Activated CD4-positive, alpha-beta T cell treated with anti-CD3 and anti-CD28 coated beads, Interleukin-2, amount 10 ng/mL, durations not matched to agents 7 days and 5 days (primary cell): ENCODE measurements around the gene PARD3B. TPM values are rescaled to one million over a fixed set of nuclear protein-coding genes. Genes with fewer than 3 reads are reported as not detected.

Experiments
- CTCF ChIA-PET: fragments of 350-600 bp; sonication (Branson Sonifier 250); formaldehyde crosslinking; loops from one replicate; lab custom pipeline; 2021; ENCODE audit warnings: antibody characterized with exemption; lab: Charles Lee
- POLR2A ChIA-PET: fragments of 350-600 bp; sonication (Branson Sonifier 250); formaldehyde crosslinking; loops from one replicate; lab custom pipeline; 2021; ENCODE audit warnings: antibody characterized with exemption; lab: Charles Lee
- DNase-seq: peaks from one replicate; pipeline ENCODE4 v3.0.0-alpha.2; 2020
- H3K27ac Mint-ChIP-seq: one replicate; pipeline ENCODE4 v1.8.0; 2021; ENCODE audit warnings: mild to moderate bottlenecking, moderate library complexity, mixed read lengths
- H3K27me3 Mint-ChIP-seq: one replicate; pipeline ENCODE4 v1.8.0; 2021; ENCODE audit warnings: mixed read lengths
- H3K36me3 Mint-ChIP-seq: one replicate; pipeline ENCODE4 v1.8.0; 2021; ENCODE audit warnings: low read depth, mixed read lengths
- H3K4me1 Mint-ChIP-seq: one replicate; pipeline ENCODE4 v1.8.0; 2021; ENCODE audit warnings: mixed read lengths
- H3K4me3 Mint-ChIP-seq: one replicate; pipeline ENCODE4 v1.8.0; 2021; ENCODE audit warnings: mild to moderate bottlenecking, moderate library complexity, mixed read lengths
- H3K9me3 Mint-ChIP-seq: one replicate; pipeline ENCODE4 v1.8.0; 2021; ENCODE audit warnings: mixed read lengths
- total RNA-seq, 2 experiments: library from RNA; stranded (reverse); gene quantifications; one replicate each; pipeline ENCODE4 v1.2.3, GENCODE V29; 2021

Gene PARD3B
- total RNA-seq, 2 experiments from 2014 or later = 0.50 to 0.77 TPM

GRCh38 chr2:205657579-205657978, 1112.3 kb downstream of the PARD3B start:
- CTCF ChIA-PET = interaction anchor here (2.5 kb wide), 1 partner anchor 13 kb away, joined by 5 read pairs; no protein-coding TSS in a partner anchor
- Mint-ChIP-seq H3K27ac (no peak overlapping the region), H3K9me3 (no peaks in the 10 kb centered on the region), H3K36me3 (no peaks in the 10 kb centered on the region), H3K27me3 (peaks cover 3% of the 10 kb centered on the region), H3K4me3 (no peak overlapping the region), H3K4me1 (peaks cover 22% of the 10 kb centered on the region)
- POLR2A ChIA-PET = no interaction called here
- no peak for DNase-seq

DNA sequence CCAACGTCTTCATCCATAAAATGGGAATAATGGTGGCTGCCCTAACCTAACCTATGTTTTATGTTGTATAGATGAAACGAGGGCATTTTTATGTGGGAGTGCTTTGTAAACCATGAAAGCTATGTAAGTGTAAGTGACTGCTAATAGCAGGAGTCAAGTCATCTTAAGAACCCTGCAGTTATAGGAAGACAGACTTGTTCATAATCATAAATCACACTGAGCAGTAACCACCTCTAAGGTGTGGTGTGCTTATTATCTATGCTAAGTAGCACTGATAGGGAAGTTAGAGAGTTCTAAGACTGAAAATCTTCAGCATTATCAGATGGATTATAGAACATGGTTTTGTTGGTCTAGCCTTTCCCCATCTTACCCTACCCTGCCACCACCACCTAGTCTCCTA, 1112.8 kb downstream of the PARD3B start:
- H3K27ac Mint-ChIP-seq = no peak overlapping the region
- H3K4me1 Mint-ChIP-seq = peaks cover 22% of the 10 kb centered on the region
- H3K9me3 Mint-ChIP-seq = no peaks in the 10 kb centered on the region
- peaks cover 3% of the 10 kb centered on the region for H3K27me3 Mint-ChIP-seq
- POLR2A ChIA-PET = no interaction called here
- CTCF ChIA-PET = interaction anchor here (2.5 kb wide), 1 partner anchor 13 kb away, joined by 5 read pairs; no protein-coding TSS in a partner anchor
- no peak for DNase-seq
- no peaks in the 10 kb centered on the region for H3K36me3 Mint-ChIP-seq
- H3K4me3 Mint-ChIP-seq = no peak overlapping the region

DNA sequence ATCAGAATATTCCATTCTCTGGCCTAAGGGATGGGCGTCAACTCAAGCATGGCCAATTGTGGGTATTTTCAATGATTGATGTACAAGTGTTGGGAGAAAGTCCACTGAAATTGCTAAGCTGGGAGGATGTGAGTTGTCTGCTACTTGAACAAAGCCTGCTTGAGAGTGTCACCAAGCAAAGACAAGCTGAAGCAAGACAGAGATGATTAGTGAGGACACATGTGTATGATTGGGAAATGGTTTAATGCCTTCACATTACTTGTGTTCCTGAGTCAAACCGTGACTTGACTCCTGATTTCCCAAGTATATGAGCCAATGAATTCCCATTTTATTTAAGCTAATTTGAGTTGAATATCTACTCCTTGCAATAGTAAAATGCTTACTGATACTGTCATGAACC, 1113.3 kb downstream of the PARD3B start:
- Mint-ChIP-seq H3K27ac (no peak overlapping the region), H3K4me3 (no peak overlapping the region), H3K4me1 (peaks cover 24% of the 10 kb centered on the region), H3K36me3 (no peaks in the 10 kb centered on the region), H3K27me3 (peaks cover 3% of the 10 kb centered on the region), H3K9me3 (no peaks in the 10 kb centered on the region)
- DNase-seq = no peak
- CTCF ChIA-PET = interaction anchor here (2.5 kb wide), 1 partner anchor 14 kb away, joined by 5 read pairs; no protein-coding TSS in a partner anchor
- POLR2A ChIA-PET = no interaction called here

DNA sequence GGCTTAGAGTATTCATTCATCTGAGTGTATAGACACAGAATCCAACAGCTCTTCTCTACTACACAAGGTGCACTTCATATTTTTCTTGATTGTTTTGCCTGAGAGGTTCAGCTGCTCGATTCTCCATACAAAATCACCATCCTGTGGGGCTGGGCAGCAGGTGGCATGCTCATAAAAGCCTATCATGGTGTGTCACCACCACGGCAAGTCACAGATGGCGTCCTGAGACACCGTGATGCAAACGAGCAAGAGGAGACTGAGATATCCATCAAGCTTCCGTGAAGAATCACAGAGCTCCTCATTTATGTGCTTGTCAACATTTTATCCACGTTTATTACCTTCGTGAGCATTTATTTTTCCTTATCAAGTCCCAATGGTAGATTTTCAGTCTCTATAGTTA, 1114.6 kb downstream of the PARD3B start:
- H3K9me3 Mint-ChIP-seq = no peaks in the 10 kb centered on the region
- no peak overlapping the region for H3K4me3 Mint-ChIP-seq
- peaks cover 31% of the 10 kb centered on the region for H3K4me1 Mint-ChIP-seq
- peaks cover 3% of the 10 kb centered on the region for H3K27me3 Mint-ChIP-seq
- no peaks in the 10 kb centered on the region for H3K36me3 Mint-ChIP-seq
- DNase-seq = no peak
- H3K27ac Mint-ChIP-seq = no peak overlapping the region
- ChIA-PET POLR2A (no interaction called here), CTCF (interaction anchor here (1.6 to 2.5 kb wide), 3 partner anchors 8 to 15 kb away, joined by 3 to 9 read pairs (median 5); no protein-coding TSS in a partner anchor)

GRCh38 chr2:205660521-205661124, 1115.3 kb downstream of the PARD3B start:
- Mint-ChIP-seq H3K27me3 (peaks cover 3% of the 10 kb centered on the region), H3K27ac (peak overlapping the region; percentile 54), H3K4me3 (no peak overlapping the region), H3K9me3 (no peaks in the 10 kb centered on the region), H3K36me3 (no peaks in the 10 kb centered on the region), H3K4me1 (peaks cover 32% of the 10 kb centered on the region)
- CTCF ChIA-PET = interaction anchor here (1.6 to 1.9 kb wide), 2 partner anchors 9 to 15 kb away, joined by 3 to 9 read pairs; no protein-coding TSS in a partner anchor
- POLR2A ChIA-PET = no interaction called here
- DNase-seq = peak; percentile 63

- Mint-ChIP-seq H3K27ac (no peak overlapping the region), H3K9me3 (no peaks in the 10 kb centered on the region), H3K27me3 (peaks cover 3% of the 10 kb centered on the region), H3K36me3 (peaks cover 2% of the 10 kb centered on the region), H3K4me1 (peaks cover 36% of the 10 kb centered on the region), H3K4me3 (no peak overlapping the region)
- ChIA-PET CTCF (interaction anchor here (1.6 to 1.9 kb wide), 2 partner anchors 9 to 14 kb away, joined by 3 to 9 read pairs; no protein-coding TSS in a partner anchor), POLR2A (no interaction called here)
- no peak for DNase-seq
Observed at GRCh38 chr2:205661281-205661680, 1116.0 kb downstream of the PARD3B start.

GRCh38 chr2:205662206-205662965, 1117.1 kb downstream of the PARD3B start:
- no peak for DNase-seq
- no peaks in the 10 kb centered on the region for H3K9me3 Mint-ChIP-seq
- no peak overlapping the region for H3K4me3 Mint-ChIP-seq
- H3K4me1 Mint-ChIP-seq = peaks cover 36% of the 10 kb centered on the region
- H3K27me3 Mint-ChIP-seq = peaks cover 2% of the 10 kb centered on the region
- CTCF ChIA-PET = interaction anchor here (1.4 kb wide), 1 partner anchor 12 kb away, joined by 4 read pairs; no protein-coding TSS in a partner anchor
- POLR2A ChIA-PET = no interaction called here
- no peak overlapping the region for H3K27ac Mint-ChIP-seq
- peaks cover 3% of the 10 kb centered on the region for H3K36me3 Mint-ChIP-seq

DNA sequence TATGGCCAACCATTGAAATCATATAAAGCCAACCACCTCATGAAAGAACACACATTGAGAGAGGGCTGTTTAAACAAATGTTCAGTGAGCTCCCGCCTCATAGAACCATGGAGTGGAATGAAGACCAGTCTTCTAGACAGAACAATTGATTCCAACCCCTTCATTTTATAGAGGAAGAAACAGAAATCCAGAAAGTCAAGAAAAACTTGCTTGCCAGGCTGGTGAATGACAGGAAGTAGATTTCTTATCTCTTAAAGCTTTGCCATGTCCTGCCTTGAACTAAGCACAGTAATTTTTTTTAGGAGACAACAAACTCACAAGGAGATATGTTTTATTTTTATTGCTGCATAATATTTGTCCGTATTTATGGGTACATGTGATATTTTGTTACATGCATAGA, 1120.5 kb downstream of the PARD3B start:
- POLR2A ChIA-PET = no interaction called here
- no peak overlapping the region for H3K4me3 Mint-ChIP-seq
- H3K4me1 Mint-ChIP-seq = peaks cover 25% of the 10 kb centered on the region
- peaks cover 8% of the 10 kb centered on the region for H3K36me3 Mint-ChIP-seq
- CTCF ChIA-PET = no interaction called here
- DNase-seq = no peak
- H3K27me3 Mint-ChIP-seq = peaks cover 12% of the 10 kb centered on the region
- no peak overlapping the region for H3K27ac Mint-ChIP-seq
- H3K9me3 Mint-ChIP-seq = peaks cover 11% of the 10 kb centered on the region
